ENCODE data around the gene DKKL1. TPM values are rescaled to one million over a fixed set of nuclear protein-coding genes. Genes with fewer than 3 reads are reported as not detected.

Gene DKKL1
- total and polyA plus RNA-seq, 2 of the 4 experiments (the other 2 are of a cell fraction): 0.67 TPM; not detected in 1

- Histone ChIP-seq H2AK5ac (ENCODE audit: low read depth, low read length) (peak overlapping the region; percentile 100), H3K56ac (ENCODE audit: extremely low read depth, insufficient read depth, low read length) (peak overlapping the region; percentile 86), H2BK20ac (ENCODE audit: low read depth, low read length) (0 out of 2 replicates have a peak overlapping the region, but pooled peaks have one; percentile 55), H4K5ac (ENCODE audit: low read depth, low read length) (peak overlapping the region; percentile 100), H3K9me3 (ENCODE audit: control insufficient read depth, insufficient read depth, low read length) (no peaks in the 10 kb centered on the region), H3K4ac (ENCODE audit: low read depth, low read length) (peak overlapping the region; percentile 100), H3K4me2 (ENCODE audit: low read depth, low read length) (peak overlapping the region; percentile 96), H3K27me3 (ENCODE audit: control insufficient read depth, insufficient read depth, low read length) (no peaks in the 10 kb centered on the region), H3K27ac (ENCODE audit: insufficient read depth, low read length) (peak overlapping the region; percentile 99), H4K20me1 (ENCODE audit: insufficient read depth, low read length) (peaks cover 6% of the 10 kb centered on the region; the same call in 1 of the 2 replicates), H2BK120ac (ENCODE audit: low read depth, low read length) (peak overlapping the region; percentile 88), H4K91ac (ENCODE audit: insufficient read depth, low read depth, low read length) (peak overlapping the region; percentile 99), H3K23ac (ENCODE audit: low read depth, low read length) (peak overlapping the region; percentile 100), H3K4me1 (ENCODE audit: control insufficient read depth, insufficient read depth, low read length) (peaks cover 3% of the 10 kb centered on the region; the same call in 1 of the 2 replicates), H3K14ac (replicated peaks; ENCODE audit: low read depth, low read length) (peak overlapping the region; percentile 100), H2AFZ (replicated peaks; ENCODE audit: low read length, poor library complexity) (peak overlapping the region; percentile 96), H4K8ac (ENCODE audit: low read depth in 2 of 2, low read length in 2 of 2) (peak overlapping the region; percentile 99 to 100), H3K9me1 (ENCODE audit: insufficient read depth, low read length) (peaks cover 16% of the 10 kb centered on the region), H3K18ac (ENCODE audit: low read depth, low read length) (peak overlapping the region; percentile 99), H2AK9ac (replicated peaks; ENCODE audit: low read depth, low read length, poor library complexity) (peak overlapping the region; percentile 100), H3K79me1 (ENCODE audit: low read depth in 1 of 2, low read length in 2 of 2) (peaks cover 12 to 60% of the 10 kb centered on the region in 2 experiments), H3K9ac (ENCODE audit: low read depth, low read length) (peak overlapping the region; percentile 100), H2BK15ac (ENCODE audit: low read depth, low read length) (peak overlapping the region; percentile 65; the same call in 1 of the 3 replicates), H3K4me3 (ENCODE audit: insufficient read depth, low read depth, low read length) (peak overlapping the region; percentile 82), H3K36me3 (ENCODE audit: control insufficient read depth, insufficient read depth, low read length) (peaks cover 24% of the 10 kb centered on the region), H2BK5ac (ENCODE audit: low read depth, low read length, poor library complexity, severe bottlenecking) (peak overlapping the region; percentile 81)
- WGBS, 2 experiments (ENCODE audit: extremely low coverage in 2 of 2, insufficient read length in 1 of 2): 0% methylated on average over 6 of the region's 27 CpGs; no CpG with 5 or more reads in 1 of the 2 experiments
- DNase-seq: peak; percentile 80
- ATAC-seq (ENCODE audit: low read depth): peak; percentile 49
- CTCF ChIA-PET: no interaction called here
- intact Hi-C loops (cut with micrococcal nuclease): no loop called here
- TF ChIP-seq MAZ (IDR thresholded peaks at IDR 0.05; ENCODE audit: borderline replicate concordance, low read depth, low read length): peak; percentile 86
- TF ChIP-seq POLR2A (IDR thresholded peaks at IDR 0.05; ENCODE audit: low read depth, low read length): peak; percentile 74
- peak; percentile 24; the same call in 1 of the 2 replicates for TF ChIP-seq MXI1 (IDR thresholded peaks at IDR 0.05; ENCODE audit: borderline replicate concordance, low read depth, low read length)
- no peak for TF ChIP-seq FOS (IDR thresholded peaks at IDR 0.05; ENCODE audit: low read depth, low read length)
- dilution Hi-C loops (cut with HindIII; ENCODE audit: low sequenced_read_pairs, unreplicated experiment): no loop called here
- POLR2A ChIA-PET (ENCODE audit: unreplicated experiment): interaction anchor here (0.6 to 1.0 kb wide), 2 partner anchors 10 to 1403 kb away, joined by 3 read pairs; no protein-coding TSS in a partner anchor
- BruUV-seq (replicated peaks): no TSS peak
- in situ Hi-C loops (cut with MboI; ENCODE audit: low sequenced_read_pairs): no loop called here
Observed at GRCh38 chr19:49361438-49362047, 2.1 kb upstream of the DKKL1 start.
